ENCODE measurements around the gene PODN.

PODN gene

DNA sequence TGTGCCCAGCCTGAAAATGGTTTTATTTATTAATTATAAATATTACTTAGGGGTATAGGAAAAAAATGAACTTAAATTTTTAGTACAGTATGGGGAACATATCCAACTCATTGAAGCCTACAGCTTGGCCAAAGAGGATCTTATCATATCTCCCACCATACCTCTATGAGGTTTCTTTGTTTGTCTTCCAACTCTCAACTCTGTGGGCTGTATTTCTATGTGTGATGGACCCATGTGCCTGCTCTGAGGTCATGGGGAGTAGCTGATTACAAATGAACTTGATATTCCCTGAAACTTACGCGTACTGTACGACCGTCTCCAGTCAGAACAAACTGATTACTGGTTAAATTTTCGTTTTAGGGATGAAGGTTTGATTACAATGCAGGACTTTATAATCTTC is 41.4 kb upstream of the PODN start:
- peaks cover 2% of the 10 kb centered on the region for H3K4me1 ChIP-seq (ENCODE audit: low read length)
- H3K36me3 ChIP-seq (replicated peaks; ENCODE audit: low read depth, low read length), result no peaks in the 10 kb centered on the region
- TF ChIP-seq EZH2phosphoT487 (IDR thresholded peaks at IDR 0.05; ENCODE audit: low read depth), result no peak
- TF ChIP-seq, protein P1, sequence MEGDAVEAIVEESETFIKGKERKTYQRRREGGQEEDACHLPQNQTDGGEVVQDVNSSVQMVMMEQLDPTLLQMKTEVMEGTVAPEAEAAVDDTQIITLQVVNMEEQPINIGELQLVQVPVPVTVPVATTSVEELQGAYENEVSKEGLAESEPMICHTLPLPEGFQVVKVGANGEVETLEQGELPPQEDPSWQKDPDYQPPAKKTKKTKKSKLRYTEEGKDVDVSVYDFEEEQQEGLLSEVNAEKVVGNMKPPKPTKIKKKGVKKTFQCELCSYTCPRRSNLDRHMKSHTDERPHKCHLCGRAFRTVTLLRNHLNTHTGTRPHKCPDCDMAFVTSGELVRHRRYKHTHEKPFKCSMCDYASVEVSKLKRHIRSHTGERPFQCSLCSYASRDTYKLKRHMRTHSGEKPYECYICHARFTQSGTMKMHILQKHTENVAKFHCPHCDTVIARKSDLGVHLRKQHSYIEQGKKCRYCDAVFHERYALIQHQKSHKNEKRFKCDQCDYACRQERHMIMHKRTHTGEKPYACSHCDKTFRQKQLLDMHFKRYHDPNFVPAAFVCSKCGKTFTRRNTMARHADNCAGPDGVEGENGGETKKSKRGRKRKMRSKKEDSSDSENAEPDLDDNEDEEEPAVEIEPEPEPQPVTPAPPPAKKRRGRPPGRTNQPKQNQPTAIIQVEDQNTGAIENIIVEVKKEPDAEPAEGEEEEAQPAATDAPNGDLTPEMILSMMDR (IDR thresholded peaks at IDR 0.05; ENCODE audit: low read depth, low read length), result no peak
- H3K79me2 ChIP-seq (ENCODE audit: low read length), result peaks cover under 1% of the 10 kb centered on the region; the same call in 1 of the 2 replicates
- H4K20me1 ChIP-seq (ENCODE audit: insufficient read depth, low read length), result no peaks in the 10 kb centered on the region
- no peak overlapping the region for H3K4me3 ChIP-seq (ENCODE audit: low read length)
- H3K9ac ChIP-seq (ENCODE audit: low read length), result no peak overlapping the region
- H2AFZ ChIP-seq (ENCODE audit: low read depth, low read length), result no peak overlapping the region
- H3K27me3 ChIP-seq (ENCODE audit: low read depth, low read length), result no peaks in the 10 kb centered on the region
- H3K4me2 ChIP-seq (ENCODE audit: low read length), result no peak overlapping the region
- H3K27ac ChIP-seq (ENCODE audit: low read length), result no peak overlapping the region
- H3K9me3 ChIP-seq (ENCODE audit: insufficient read depth, low read length), result no peaks in the 10 kb centered on the region

DNA sequence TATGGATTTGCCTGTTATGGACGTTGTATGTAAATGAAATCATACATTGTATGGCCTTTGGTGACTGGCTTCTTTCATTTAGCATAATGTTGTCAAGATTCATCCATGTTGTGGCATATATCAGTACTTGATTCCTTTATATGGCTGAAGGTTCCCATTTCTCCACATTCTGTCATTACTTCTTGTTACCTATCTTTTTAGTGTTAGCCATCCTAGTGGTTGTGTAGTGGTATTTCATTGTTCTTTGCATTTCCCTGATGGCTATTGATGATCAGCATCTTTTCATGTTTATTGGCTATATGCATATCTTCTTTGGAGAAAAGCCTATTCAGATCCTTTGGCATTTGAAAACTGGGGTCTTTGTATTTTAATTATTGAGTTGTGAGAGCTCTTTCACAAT is 39.8 kb upstream of the PODN start:
- Histone ChIP-seq H2AFZ (ENCODE audit: low read depth, low read length) (no peak overlapping the region), H3K27me3 (ENCODE audit: low read depth, low read length) (no peaks in the 10 kb centered on the region), H3K9ac (ENCODE audit: low read length) (no peak overlapping the region), H3K79me2 (ENCODE audit: low read length) (no peaks in the 10 kb centered on the region), H3K4me2 (ENCODE audit: low read length) (no peak overlapping the region), H4K20me1 (ENCODE audit: insufficient read depth, low read length) (no peaks in the 10 kb centered on the region), H3K9me3 (ENCODE audit: insufficient read depth, low read length) (no peaks in the 10 kb centered on the region), H3K27ac (ENCODE audit: low read length) (no peak overlapping the region), H3K4me3 (ENCODE audit: low read length) (no peak overlapping the region), H3K36me3 (replicated peaks; ENCODE audit: low read depth, low read length) (no peaks in the 10 kb centered on the region), H3K4me1 (ENCODE audit: low read length) (no peaks in the 10 kb centered on the region)
- TF ChIP-seq EZH2phosphoT487 (IDR thresholded peaks at IDR 0.05; ENCODE audit: low read depth), result no peak
- TF ChIP-seq, protein P1 (IDR thresholded peaks at IDR 0.05; ENCODE audit: low read depth, low read length), result no peak

DNA sequence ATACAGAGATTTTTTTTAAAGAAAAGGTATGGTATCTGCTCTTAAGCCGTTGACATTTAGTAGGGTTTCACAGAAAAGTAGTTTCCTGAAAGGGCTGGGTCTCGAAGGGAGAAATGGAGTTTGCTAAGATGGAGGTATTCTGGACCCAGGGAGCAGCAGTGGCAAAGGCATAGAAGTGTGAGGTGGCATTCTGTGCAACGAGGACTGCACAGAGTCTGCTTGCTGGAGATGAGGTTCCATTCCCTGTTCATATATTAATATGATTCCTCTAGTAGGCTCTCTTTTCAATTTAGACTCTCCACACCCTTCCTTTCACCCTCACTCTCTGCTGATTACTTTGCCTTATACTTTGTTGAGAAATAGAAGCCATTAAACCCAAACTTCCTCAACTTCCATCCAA is 38.5 kb upstream of the PODN start:
- Histone ChIP-seq H3K79me2 (ENCODE audit: low read length) (no peaks in the 10 kb centered on the region), H3K27ac (ENCODE audit: low read length) (no peak overlapping the region), H3K4me1 (ENCODE audit: low read length) (no peaks in the 10 kb centered on the region), H3K9me3 (ENCODE audit: insufficient read depth, low read length) (no peaks in the 10 kb centered on the region), H3K27me3 (ENCODE audit: low read depth, low read length) (no peaks in the 10 kb centered on the region), H4K20me1 (ENCODE audit: insufficient read depth, low read length) (no peaks in the 10 kb centered on the region), H3K9ac (ENCODE audit: low read length) (no peak overlapping the region), H3K36me3 (replicated peaks; ENCODE audit: low read depth, low read length) (no peaks in the 10 kb centered on the region), H2AFZ (ENCODE audit: low read depth, low read length) (no peak overlapping the region), H3K4me2 (ENCODE audit: low read length) (no peak overlapping the region), H3K4me3 (ENCODE audit: low read length) (no peak overlapping the region)
- TF ChIP-seq, protein P1 (IDR thresholded peaks at IDR 0.05; ENCODE audit: low read depth, low read length), result no peak
- no peak for TF ChIP-seq EZH2phosphoT487 (IDR thresholded peaks at IDR 0.05; ENCODE audit: low read depth)

DNA sequence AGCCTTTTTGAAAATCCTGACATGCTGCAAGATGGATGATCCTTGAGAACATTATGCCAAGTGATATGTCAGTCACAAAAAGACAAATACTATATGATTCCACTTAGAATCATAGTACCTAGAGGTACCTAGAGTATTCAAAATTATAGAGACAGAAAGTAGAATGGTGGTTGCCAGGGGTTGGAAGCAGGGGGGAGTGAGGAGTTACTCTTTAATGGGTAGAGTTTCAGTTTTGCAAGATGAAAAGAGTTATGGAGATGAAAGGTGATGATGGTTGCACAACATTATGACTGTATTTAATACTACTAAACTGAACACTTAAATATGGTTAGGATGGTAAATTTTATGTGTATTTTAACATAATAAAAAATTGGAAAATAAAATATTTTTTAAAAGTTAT is 37.9 kb upstream of the PODN start:
- H3K79me2 ChIP-seq (ENCODE audit: low read length), result no peaks in the 10 kb centered on the region

More for the DNA sequence above, 37.9 kb upstream of the PODN start:
- TF ChIP-seq, protein P1 (IDR thresholded peaks at IDR 0.05; ENCODE audit: low read depth, low read length), result no peak
- no peak for TF ChIP-seq EZH2phosphoT487 (IDR thresholded peaks at IDR 0.05; ENCODE audit: low read depth)
- Histone ChIP-seq H2AFZ (ENCODE audit: low read depth, low read length) (no peak overlapping the region), H3K36me3 (replicated peaks; ENCODE audit: low read depth, low read length) (no peaks in the 10 kb centered on the region), H3K4me1 (ENCODE audit: low read length) (no peaks in the 10 kb centered on the region), H3K9me3 (ENCODE audit: insufficient read depth, low read length) (no peaks in the 10 kb centered on the region), H3K9ac (ENCODE audit: low read length) (no peak overlapping the region), H4K20me1 (ENCODE audit: insufficient read depth, low read length) (no peaks in the 10 kb centered on the region), H3K27ac (ENCODE audit: low read length) (no peak overlapping the region), H3K27me3 (ENCODE audit: low read depth, low read length) (no peaks in the 10 kb centered on the region), H3K4me2 (ENCODE audit: low read length) (no peak overlapping the region), H3K4me3 (ENCODE audit: low read length) (no peak overlapping the region)
